ENCODE measurements around the gene ERCC5.

DNA sequence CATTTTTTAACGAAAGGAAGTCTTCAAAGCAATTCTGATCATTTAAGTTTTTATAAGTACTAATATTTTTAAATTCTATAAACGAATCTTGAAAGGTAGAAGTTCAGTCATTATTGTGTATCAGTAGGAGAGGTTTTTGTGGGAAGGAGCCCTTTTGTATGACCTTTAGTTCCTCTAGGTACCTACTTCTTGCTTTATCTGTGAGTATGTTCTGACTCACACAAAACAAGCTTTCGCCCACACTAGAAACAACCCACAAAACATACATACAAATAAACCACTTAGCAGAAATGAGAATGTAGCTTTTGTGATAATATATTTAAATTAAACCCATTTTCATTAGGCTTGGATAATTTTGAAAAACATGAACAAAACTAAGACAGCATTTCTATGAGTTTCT lies 27.8 kb downstream of the ERCC5 start:
- TF ChIP-seq POLR2AphosphoS5 (IDR thresholded peaks at IDR 0.05; ENCODE audit: low read depth, low read length) (no peak), PAX5 (IDR thresholded peaks at IDR 0.05; ENCODE audit: insufficient read depth, low read length, severe bottlenecking) (no peak), POLR2A (IDR thresholded peaks at IDR 0.05; ENCODE audit: low read depth, low read length) (no peak)

Data from GM12891 (cell line).